ENCODE data around the gene KCNJ10.

Gene KCNJ10

DNA sequence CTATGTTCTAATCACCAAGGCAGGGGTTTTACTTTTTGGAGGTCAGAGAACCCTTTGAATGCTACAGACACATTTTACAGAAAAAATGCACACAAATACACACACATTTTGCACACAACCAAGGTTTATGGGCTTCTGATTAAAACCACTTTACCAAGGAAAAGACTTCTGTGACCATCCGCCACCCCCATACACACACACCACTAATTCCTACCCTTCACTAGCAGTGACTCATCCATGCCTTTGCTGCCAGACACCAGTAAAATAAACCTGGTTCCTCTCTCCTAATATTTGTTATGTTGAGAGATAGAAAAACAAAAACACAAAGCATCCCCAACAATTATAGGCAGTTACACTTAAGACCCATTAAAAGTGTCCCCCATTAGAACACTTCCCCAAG, 51.1 kb downstream of the KCNJ10 start:
- TF ChIP-seq, protein P1, sequence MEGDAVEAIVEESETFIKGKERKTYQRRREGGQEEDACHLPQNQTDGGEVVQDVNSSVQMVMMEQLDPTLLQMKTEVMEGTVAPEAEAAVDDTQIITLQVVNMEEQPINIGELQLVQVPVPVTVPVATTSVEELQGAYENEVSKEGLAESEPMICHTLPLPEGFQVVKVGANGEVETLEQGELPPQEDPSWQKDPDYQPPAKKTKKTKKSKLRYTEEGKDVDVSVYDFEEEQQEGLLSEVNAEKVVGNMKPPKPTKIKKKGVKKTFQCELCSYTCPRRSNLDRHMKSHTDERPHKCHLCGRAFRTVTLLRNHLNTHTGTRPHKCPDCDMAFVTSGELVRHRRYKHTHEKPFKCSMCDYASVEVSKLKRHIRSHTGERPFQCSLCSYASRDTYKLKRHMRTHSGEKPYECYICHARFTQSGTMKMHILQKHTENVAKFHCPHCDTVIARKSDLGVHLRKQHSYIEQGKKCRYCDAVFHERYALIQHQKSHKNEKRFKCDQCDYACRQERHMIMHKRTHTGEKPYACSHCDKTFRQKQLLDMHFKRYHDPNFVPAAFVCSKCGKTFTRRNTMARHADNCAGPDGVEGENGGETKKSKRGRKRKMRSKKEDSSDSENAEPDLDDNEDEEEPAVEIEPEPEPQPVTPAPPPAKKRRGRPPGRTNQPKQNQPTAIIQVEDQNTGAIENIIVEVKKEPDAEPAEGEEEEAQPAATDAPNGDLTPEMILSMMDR (IDR thresholded peaks at IDR 0.05) = no peak

DNA sequence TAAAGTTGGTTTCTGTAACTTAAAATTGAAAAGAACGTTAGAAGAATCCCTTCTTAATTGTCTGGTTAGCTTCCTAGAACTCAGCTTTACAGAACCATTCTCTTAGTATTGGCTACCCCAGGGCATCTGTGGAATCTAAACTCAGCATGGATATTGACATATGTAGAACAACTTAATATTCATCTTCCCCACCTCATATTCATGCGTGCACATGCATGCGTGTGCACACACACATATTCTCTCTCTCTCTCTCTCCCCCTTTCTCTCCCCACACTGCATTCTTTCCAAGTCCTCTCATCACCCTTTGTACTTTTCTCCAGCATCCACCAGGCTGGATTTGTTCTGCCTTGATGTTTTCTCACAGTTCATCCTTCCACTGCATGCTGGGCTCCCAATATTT, 51.6 kb downstream of the KCNJ10 start:
- no peaks in the 10 kb centered on the region for H3K27me3 ChIP-seq (ENCODE audit: control insufficient read depth, insufficient read depth, low read length)
- H2AFZ ChIP-seq = no peak overlapping the region
- H3K4me1 ChIP-seq = no peaks in the 10 kb centered on the region
- H3K9ac ChIP-seq = no peak overlapping the region
- H3K27ac ChIP-seq = no peak overlapping the region
- TF ChIP-seq, protein P1 (IDR thresholded peaks at IDR 0.05) = no peak
- H3K9me3 ChIP-seq (ENCODE audit: control insufficient read depth, low read length) = no peaks in the 10 kb centered on the region
- H3K4me2 ChIP-seq (ENCODE audit: low read length) = no peak overlapping the region
- no peaks in the 10 kb centered on the region for H3K79me2 ChIP-seq
- no peak overlapping the region for H3K4me3 ChIP-seq (ENCODE audit: low read depth, low read length)
- H3K36me3 ChIP-seq (ENCODE audit: control insufficient read depth, insufficient read depth, low read length) = no peaks in the 10 kb centered on the region

More for the DNA sequence above, 51.1 kb downstream of the KCNJ10 start:
- no peak overlapping the region for H3K27ac ChIP-seq
- H2AFZ ChIP-seq = no peak overlapping the region
- no peaks in the 10 kb centered on the region for H3K79me2 ChIP-seq
- H3K9me3 ChIP-seq (ENCODE audit: control insufficient read depth, low read length) = no peaks in the 10 kb centered on the region
- H3K36me3 ChIP-seq (ENCODE audit: control insufficient read depth, insufficient read depth, low read length) = no peaks in the 10 kb centered on the region
- H3K9ac ChIP-seq = no peak overlapping the region
- H3K4me3 ChIP-seq (ENCODE audit: low read depth, low read length) = no peak overlapping the region
- no peaks in the 10 kb centered on the region for H3K27me3 ChIP-seq (ENCODE audit: control insufficient read depth, insufficient read depth, low read length)
- H3K4me2 ChIP-seq (ENCODE audit: low read length) = no peak overlapping the region
- no peaks in the 10 kb centered on the region for H3K4me1 ChIP-seq

DNA sequence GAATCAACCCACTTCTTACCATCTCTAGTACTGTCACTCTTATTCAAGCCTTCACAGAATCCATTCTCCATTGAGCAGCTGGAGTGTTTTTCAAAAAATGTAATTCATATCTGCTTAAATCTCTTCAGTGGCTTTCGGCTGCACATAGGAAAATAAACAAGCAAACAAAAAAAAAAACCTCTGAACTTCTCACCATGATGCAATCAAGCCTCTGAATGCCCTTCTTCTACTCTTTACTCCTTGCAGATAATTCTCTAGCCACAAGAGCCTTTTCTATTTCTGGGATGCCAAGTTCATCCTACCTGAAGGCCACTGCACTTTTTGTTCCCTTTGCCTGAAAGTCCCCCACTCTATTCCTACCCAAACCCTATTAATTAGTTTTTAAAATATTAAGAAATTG, 52.4 kb downstream of the KCNJ10 start:
- H3K79me2 ChIP-seq = no peaks in the 10 kb centered on the region
- H3K4me2 ChIP-seq (ENCODE audit: low read length) = no peak overlapping the region
- no peaks in the 10 kb centered on the region for H3K27me3 ChIP-seq (ENCODE audit: control insufficient read depth, insufficient read depth, low read length)
- H3K4me3 ChIP-seq (ENCODE audit: low read depth, low read length) = no peak overlapping the region
- H3K4me1 ChIP-seq = no peaks in the 10 kb centered on the region
- H3K36me3 ChIP-seq (ENCODE audit: control insufficient read depth, insufficient read depth, low read length) = no peaks in the 10 kb centered on the region
- H2AFZ ChIP-seq = no peak overlapping the region
- no peak overlapping the region for H3K9ac ChIP-seq
- TF ChIP-seq, protein P1 (IDR thresholded peaks at IDR 0.05) = no peak
- H3K9me3 ChIP-seq (ENCODE audit: control insufficient read depth, low read length) = no peaks in the 10 kb centered on the region
- H3K27ac ChIP-seq = no peak overlapping the region

DNA sequence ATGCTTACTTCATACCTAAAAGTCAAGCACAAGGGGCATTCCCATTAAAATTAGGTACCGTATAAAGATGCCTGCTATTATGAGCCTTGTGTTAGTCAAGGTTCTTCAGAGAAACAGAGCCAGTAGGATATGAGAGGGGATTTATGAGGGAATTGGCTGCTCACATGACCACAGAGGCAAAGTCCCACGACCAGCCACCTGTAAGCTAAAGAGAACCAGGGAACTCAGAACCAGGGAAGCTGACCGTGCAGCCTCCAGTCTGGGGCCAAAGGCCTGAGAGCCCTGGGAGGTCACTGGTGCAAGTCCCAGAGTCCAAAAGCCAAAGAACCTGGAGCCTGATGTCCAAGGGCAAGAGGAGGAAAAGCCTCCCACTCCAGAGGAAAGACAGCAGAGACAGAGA, 58.2 kb downstream of the KCNJ10 start:
- no peaks in the 10 kb centered on the region for H3K4me1 ChIP-seq
- no peak overlapping the region for H3K4me3 ChIP-seq (ENCODE audit: low read depth, low read length)
- no peak overlapping the region for H2AFZ ChIP-seq
- H3K27me3 ChIP-seq (ENCODE audit: control insufficient read depth, insufficient read depth, low read length) = no peaks in the 10 kb centered on the region
- H3K4me2 ChIP-seq (ENCODE audit: low read length) = no peak overlapping the region
- no peaks in the 10 kb centered on the region for H3K79me2 ChIP-seq
- no peaks in the 10 kb centered on the region for H3K36me3 ChIP-seq (ENCODE audit: control insufficient read depth, insufficient read depth, low read length)
- H3K27ac ChIP-seq = no peak overlapping the region
- no peaks in the 10 kb centered on the region for H3K9me3 ChIP-seq (ENCODE audit: control insufficient read depth, low read length)
- no peak overlapping the region for H3K9ac ChIP-seq
- TF ChIP-seq, protein P1 (IDR thresholded peaks at IDR 0.05) = no peak

DNA sequence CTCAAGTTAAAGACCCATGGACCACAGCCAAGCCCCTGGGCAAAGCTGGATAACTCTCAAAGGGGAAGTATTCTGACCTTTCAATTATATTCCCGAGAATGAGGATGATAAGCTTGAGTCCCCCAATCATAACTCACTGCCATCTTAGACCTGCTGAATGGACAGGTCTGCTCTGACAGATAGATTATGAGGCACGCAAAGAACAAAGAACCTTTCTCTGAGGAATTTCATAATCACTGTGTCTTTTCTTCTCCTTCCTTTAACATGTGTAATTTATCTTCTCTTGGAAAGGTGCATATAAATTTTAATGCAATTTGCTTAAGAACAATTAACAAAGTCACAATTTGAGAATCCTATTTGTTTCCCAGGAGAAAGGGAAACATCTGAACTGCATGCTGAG, 60.2 kb downstream of the KCNJ10 start:
- TF ChIP-seq, protein P1 (IDR thresholded peaks at IDR 0.05) = no peak

More for the DNA sequence above, 60.2 kb downstream of the KCNJ10 start:
- no peaks in the 10 kb centered on the region for H3K9me3 ChIP-seq (ENCODE audit: control insufficient read depth, low read length)
- no peak overlapping the region for H3K4me3 ChIP-seq (ENCODE audit: low read depth, low read length)
- no peaks in the 10 kb centered on the region for H3K27me3 ChIP-seq (ENCODE audit: control insufficient read depth, insufficient read depth, low read length)
- H3K9ac ChIP-seq = no peak overlapping the region
- no peaks in the 10 kb centered on the region for H3K79me2 ChIP-seq
- no peak overlapping the region for H3K27ac ChIP-seq
- no peak overlapping the region for H2AFZ ChIP-seq
- H3K36me3 ChIP-seq (ENCODE audit: control insufficient read depth, insufficient read depth, low read length) = no peaks in the 10 kb centered on the region
- no peaks in the 10 kb centered on the region for H3K4me1 ChIP-seq
- no peak overlapping the region for H3K4me2 ChIP-seq (ENCODE audit: low read length)

All from parathyroid adenoma (tissue), 2 donors.